Activated T-cell treated with anti-CD3 and anti-CD28 coated beads for 4 hours (primary cell): Measurements from ENCODE around the gene DHRS2.
"Not testable (repeated sequence)": the region's sequence is repeated elsewhere in the genome, so short reads cannot be mapped to it uniquely, and the experiment has no call there.

Experiments
- DNase-seq: peaks from one replicate; pipeline ENCODE4 v3.0.0-alpha.2; 2020

The DHRS2 gene

DNA sequence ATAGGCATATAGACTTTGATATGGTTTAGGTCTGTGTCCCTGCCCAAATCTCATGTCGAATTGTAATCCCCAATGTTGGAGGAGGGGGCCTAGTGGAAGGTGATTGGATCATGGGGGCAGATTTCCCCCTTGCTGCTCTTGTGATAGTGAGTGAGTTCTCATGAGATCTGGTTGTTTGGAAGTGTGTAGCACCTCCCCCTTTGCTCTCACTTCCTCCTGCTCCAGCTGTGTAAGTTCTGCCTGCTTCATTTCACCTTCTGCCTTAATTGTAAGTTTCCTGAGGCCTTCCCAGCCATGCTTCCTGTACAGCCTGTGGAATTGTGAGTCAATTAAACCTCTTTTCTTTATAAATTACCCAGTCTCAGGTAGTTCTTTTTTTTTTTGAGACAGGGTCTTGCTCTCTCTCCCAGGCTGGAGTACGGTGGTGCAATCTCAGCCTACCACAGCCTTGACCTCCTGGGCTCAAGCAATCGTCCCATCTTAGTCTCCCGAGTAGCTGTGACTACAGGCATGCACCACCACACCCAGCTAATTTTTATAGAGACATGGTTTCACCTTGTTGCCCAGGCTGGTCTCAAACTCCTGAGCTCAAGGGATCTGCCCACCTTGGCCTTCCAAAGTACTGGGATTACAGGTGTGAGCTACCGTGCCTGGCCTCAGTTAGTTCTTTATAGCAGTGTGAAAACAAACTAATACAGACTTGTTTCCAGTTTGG is 1.3 kb upstream of the DHRS2 start:
- DNase-seq: not testable (repeated sequence)

DNA sequence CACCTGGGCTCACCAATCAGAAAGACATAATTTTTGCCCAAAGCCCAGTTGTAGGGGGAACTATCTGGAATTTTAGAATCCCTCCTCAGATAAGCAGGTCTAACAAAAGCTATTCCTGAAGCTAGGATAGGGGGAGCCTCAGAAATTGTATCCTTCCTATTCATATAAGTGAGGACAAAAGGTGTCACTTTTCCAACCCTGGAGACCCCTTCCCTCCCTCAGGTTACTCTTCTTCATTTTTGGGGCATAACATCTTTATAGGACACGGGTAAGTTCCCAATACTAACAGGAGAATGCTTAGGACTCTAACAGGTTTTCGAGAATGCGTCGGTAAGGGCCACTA is 1.1 kb downstream of the DHRS2 start:
- not testable (repeated sequence) for DNase-seq

DNA sequence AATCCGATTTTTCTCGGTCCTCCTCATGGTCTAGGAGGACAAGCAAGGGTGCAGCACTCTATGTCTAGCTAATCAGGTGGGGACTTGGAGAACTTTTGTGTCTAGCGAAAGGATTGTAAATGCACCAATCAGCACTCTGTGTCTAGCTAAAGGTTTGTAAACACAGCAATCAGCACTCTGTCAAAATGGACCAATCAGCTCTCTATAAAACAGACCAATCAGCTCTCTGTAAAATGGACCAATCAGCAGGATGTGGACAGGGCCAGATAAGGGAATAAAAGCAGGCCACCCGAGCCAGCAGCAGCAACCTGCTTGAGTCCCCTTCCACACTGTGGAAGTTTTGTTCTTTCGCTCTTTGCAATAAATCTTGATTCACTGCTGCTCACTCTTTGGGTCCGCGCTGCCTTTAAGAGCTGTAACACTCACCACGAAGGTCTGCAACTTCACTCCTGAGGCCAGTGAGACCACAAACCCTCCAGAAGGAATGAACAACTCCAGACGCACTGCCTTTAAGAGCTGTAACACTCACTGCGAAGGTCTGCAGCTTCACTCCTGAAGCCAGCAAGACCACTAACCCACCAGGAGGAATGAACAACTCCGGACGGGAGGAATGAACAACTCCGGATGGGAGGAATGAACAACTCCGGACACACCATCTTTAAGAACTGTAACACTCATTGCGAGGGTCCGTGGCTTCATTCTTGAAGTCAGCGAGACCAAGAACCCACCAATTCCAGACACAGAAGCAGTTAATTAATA is 1.7 kb downstream of the DHRS2 start:
- not testable (repeated sequence) for DNase-seq

DNA sequence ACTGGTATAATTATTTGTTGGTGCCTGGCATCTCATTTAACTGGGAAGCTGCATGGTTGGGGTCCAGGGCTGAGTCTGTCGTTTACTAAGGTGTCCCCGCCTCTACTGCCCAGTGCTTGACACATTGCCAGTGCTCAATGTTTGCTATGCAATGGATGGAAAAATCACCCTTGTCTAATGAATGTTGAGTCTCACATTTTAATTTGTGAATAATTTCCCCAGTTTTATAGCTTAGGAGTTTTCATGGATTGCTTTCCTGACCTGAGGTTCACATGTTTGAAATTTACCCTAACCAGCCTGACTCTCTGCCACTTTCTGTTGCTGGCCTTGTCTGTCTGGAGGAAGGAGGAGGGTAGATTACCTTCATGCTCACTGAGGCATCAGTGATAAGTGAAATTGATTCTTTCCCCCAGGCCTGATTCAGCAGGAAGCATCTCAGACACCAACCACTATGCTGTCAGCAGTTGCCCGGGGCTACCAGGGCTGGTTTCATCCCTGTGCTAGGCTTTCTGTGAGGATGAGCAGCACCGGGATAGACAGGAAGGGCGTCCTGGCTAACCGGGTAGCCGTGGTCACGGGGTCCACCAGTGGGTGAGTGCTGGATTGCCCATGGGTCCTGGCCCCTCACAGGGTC is 2.4 kb downstream of the DHRS2 start:
- DNase-seq: no peak

DNA sequence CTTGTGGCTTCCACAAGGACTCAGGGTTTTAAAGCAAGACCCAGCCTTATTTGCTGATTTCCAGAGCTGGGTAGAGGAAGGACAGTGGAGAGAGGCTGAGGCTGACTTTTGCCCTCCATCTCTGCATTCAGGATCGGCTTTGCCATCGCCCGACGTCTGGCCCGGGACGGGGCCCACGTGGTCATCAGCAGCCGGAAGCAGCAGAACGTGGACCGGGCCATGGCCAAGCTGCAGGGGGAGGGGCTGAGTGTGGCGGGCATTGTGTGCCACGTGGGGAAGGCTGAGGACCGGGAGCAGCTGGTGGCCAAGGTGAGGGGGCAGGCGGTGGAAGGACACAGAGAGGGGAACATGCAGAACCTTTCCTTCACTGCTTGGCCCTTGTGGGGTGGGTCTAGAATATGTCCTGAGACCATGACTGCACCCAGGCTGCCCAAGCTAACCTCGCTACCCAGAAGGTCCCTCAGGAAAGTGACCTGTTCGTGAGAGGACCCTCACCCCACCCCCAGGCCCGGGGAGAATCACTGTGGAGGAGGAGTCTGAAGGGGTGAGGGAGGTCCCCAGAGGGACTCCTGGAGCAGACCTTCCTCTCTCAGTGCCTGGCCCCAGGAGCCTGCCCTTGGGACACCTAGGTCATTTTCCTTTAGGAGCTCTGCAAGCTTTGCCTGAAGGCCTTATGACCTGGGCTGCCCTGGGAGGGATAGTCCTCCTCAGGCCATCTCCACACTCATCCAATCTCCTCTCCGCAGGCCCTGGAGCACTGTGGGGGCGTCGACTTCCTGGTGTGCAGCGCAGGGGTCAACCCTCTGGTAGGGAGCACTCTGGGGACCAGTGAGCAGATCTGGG is 3.1 kb downstream of the DHRS2 start:
- no peak for DNase-seq

DNA sequence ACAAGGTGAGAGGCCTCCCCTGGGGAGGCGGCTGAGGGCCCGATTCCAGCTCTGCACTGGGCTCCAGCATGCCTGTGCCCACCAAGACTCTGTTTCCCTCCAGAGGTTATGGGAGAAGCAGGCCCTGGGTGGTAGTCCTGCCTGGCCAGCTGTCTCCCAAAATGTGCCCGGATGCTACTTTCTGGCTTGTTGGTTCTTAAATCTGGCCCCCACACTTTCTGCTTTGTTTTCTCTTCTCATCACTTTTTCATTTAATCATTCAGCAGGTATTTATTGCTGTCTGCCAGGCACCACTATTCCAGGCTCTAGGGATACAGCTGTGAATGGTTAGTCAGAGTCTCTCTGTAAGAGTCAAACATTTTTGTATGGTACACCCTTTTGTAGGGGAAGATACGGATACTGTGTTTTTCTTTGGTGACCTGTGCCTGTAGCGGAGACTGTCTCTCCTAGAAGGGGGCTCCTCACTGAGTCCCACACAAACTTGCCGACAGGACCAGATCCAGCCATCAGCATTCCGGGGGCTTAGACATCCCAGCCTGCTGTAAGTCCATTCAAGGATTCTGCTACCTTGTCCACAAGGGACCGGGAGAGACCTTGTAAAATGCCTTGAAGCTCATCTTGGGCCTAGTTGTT is 3.8 kb downstream of the DHRS2 start:
- no peak for DNase-seq

DNA sequence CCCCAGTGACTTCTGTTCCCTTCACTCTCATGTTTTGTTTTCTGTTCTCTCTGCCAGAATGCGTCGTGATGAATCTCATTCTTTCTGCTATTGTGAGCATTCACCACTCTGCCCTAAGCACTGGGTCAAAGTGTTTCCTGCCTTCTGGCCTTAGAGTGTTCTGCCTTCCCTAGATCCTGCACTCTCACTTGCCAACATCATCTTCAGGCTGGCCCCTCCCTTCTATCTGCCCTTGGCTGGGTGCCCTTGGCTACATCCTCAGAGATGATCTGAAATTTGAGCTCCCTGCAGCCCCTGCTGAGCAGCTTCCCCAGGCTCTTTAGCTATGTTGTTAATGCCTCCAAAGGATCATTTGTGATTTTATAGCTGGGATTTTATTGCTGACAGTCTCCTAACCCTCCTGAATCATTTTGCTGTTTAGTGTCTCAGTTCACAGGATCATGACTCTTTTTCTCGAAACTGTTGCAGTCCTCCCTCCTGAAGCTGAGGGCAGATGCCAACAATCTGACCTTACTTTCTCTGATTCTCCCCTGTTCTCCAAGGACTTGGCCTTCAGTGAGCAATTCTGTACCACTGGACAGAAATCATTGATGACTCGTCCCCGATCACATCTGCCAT is 4.5 kb downstream of the DHRS2 start:
- no peak for DNase-seq

DNA sequence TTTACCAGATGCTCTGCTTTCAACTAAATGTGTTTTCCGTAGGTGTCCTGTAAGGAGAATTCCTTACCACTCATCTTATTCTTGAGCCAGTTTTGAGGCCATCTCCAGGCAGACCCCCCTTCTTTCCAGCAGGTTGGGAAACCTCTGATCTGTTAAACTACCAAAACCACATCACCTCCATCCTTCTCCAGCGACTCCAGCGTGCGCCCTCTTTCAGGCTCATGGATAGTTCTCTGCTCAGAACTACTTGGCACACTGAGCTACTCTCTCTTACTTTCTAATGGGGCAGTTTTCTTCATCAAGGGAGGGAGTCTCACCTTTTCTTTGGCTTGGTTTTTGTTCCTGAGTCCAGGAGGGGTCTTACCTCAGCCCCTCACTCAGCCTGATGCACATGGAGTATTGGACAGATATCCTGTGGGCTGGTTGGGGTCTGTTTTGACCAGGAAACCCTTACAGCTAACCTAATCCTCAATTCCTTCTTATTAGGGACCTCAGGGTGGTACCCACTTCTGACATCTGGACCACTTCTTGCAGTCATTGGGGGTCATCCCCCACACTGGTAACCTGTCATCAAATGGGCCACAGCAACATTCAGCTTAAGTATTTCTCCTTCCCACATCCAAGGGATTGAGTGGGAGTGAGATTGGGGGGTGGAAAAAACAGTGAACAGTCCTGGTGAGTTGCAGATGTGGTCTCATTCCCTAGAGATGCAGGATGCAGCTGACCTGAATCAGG is 5.2 kb downstream of the DHRS2 start:
- no peak for DNase-seq

DNA sequence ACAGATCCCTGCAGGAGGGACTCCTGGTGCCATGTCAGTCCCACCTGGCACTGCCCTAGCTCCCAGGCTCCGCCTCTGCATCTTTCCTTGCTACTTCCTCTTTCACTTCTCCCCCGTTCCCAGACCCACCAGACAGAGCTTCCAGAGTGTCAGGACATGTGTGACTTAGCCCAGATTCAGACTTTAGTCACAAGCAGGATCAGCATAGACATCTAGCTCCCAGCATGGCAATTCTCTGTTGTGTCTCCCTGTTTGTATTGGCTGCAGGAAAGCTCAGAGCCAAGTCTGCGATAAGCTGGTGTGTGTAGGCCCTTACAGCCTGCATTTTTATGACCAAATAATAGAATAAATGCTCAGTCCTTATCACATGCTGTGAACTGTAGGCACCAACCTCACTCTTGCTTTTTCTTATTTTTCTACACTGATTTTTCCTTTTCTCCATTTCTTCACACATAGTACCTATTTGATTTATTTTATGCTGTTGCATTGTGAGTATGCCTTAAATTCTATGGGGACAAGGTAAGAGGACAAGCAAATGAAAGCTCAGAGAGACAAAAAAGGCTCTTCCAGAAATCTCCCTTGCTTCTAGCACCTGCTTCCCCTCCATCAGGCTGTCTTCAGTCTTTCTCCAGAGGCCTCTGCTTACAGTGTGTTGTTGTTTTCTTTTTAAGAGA is 5.9 kb downstream of the DHRS2 start:
- DNase-seq: no peak

DNA sequence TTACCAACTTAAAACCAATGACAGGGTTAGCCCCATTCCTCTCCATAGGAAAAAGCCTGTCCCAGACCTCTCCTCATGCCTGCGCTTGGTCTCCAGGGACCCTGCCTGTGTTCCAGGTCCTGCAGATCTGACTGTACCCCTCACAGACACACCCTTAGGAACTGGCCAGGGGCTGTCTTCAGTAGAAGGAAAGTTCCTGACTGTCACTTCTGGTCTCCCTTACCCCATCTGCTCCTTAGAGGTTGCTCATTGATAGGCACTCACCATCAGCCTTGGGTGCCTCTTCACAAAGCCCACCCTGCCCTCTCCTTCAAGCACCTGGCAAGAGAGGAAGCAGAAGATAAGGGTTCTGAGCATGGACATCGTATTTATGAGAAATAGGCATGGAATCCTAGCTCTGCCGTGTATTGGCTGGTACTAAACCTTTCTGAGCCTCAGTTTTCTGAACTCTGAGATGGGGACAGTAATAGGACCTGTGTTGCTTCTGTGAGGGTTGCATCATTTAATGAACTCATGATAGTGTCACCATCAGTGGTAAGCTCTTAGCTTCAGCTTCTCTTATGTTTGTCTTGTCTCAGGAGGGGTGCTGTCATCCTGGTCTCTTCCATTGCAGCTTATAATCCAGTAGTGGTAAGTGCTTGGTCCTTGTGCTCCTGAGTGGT is 7.5 kb downstream of the DHRS2 start:
- DNase-seq: no peak

DNA sequence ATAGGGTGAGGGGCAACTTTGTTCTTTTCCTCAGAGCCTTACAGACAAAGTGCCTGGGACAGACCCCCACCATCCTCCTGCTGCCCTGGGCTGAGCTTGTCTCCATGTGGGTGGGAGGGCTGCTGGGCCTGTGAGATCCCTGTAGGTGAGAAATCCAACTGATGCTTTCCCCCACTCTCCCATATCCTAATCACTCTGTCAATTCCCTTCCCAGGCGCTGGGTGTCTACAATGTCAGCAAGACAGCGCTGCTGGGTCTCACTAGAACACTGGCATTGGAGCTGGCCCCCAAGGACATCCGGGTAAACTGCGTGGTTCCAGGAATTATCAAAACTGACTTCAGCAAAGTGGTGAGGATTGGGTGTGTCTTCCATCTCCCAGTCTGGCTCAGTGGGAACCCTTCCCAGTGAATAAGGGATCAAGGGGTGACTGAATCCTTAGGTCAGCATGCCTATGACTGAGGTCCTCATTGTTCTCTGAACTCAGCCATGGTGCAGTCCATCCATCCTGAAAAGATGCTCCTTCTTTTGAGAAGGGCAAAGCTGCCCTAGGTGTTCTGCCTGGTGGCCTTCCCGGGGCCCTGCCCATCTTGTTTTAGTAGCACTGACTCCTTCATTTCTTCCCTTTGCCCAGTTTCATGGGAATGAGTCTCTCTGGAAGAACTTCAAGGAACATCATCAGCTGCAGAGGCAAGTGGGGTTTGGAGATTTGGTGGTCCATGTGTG is 8.2 kb downstream of the DHRS2 start:
- DNase-seq: no peak

DNA sequence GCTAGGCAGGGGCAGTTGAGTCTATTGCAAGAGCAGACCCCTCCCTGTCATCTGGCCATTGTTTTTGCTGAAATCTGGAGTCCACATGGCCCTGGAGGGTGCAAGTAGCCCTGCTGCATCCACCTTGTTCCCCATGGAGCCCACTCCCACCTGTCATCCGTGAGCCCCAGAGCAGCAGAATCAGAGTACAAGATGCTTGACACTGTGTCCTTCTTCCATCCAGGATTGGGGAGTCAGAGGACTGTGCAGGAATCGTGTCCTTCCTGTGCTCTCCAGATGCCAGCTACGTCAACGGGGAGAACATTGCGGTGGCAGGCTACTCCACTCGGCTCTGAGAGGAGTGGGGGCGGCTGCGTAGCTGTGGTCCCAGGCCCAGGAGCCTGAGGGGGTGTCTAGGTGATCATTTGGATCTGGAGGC is 8.8 kb downstream of the DHRS2 start:
- no peak for DNase-seq

DNA sequence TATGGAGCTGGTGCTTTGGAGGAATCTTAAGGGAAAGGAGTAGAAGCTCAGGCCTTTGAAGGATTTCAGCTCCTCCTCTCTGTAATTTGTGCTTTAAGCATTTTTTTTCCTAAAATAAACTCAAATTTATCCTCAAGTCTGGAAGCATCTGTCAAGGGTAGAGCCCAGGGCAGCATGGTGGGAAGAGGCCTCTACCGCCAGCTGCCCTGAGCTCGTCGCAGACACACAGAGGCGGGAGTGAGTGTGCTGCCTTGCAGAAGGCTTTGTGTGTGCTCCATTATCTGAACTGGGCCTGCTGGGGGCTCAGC is 9.3 kb downstream of the DHRS2 start:
- no peak for DNase-seq

DNA sequence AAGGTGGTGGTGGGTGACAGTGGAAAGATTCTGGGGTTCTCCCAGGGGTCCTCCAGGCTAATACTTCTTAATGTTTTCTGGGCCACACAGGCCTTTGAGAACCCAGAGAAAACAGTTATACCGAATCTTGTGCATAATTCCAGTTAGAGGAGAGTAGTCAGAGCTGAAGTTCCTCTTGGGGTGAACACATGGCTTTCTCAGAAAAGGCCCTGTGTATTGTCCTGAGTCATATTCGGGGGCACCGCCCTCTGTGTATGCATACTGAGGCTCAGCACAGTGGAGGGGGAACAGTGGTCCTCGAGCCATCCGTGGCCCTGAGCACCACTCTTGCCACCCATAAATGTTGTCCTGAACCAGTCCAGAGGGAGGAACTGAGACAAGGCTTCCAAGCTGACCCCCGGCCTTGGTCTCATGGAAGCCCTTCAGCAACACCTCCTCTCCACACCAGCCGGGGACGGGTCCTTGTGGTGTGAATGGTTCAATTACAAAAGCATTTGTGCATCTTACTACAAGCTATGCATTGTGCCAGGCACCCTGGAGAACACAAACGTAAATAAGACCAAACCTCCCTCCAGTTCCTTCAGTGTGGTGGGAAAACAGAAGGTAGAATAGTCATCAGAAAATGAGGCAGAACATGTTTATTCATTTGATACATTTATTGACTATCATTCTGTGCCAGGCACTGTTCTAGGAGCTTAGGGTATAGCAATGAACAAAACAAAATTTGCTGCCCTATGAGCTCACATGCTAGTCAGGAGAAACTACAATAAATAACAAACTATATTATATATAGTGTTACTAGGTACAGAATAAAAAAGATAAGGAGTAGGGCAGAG is 9.9 kb downstream of the DHRS2 start:
- no peak for DNase-seq

DNA sequence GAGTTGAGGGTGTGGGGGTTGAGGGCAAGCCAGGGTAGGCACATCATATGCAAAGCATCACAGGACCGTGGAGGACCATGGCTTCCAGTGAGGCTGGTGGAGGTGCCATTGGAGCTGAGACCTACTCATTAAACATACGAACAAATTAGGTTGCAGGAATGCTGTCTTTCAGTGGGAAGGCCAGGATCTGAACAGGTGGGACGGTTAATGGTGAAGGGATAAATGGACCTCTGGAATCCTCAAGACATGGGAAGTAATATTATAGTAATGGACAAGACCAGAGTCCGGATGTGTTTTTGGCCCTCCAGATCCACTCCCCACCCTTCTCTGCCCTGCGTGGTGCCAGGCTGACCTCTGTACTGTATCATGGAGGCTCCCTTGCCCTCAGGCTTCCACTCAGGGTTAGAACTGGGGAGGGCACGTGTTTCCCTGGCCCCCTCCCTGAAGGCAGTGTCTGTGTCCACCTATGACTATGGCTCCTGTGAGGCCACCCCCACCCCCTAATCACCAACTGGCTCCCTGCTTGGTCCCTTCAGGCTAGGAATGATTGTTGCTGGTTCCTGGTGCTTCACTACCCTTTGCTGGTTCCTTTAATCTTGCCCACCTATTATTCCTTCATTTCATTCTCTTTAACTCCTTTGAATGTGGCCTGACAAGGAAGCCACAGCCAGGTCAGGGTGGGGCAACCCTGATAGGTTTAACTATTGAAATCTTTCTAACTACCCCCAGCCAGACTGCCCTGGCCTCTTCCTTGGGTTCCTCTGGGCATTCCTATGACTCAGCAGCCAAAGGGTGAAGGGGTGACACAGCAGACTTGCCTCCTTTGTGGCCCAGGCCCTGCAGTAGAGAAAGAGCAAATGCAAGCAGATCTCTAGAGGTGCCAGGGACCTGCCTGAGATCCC is 10.7 kb downstream of the DHRS2 start:
- no peak for DNase-seq

DNA sequence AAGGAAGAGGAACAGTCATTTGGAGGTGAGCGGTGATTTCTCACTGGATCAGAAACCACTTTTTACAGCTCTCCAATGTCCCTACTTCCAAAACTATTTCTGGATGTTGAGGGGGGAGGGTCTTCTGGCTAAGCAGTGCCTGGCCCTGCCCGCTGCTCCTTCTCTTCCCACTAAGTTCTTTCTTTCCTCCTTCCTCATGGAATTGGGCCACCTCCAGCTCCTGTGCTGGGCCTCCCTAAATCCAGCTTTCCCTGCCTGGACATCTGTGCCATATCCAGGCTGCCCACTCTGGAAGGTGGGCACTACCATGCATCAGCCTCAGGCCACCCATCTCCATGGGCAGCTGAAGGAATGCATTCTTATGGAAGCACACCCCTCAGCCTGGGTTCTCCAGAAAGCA is 11.5 kb downstream of the DHRS2 start:
- no peak for DNase-seq

DNA sequence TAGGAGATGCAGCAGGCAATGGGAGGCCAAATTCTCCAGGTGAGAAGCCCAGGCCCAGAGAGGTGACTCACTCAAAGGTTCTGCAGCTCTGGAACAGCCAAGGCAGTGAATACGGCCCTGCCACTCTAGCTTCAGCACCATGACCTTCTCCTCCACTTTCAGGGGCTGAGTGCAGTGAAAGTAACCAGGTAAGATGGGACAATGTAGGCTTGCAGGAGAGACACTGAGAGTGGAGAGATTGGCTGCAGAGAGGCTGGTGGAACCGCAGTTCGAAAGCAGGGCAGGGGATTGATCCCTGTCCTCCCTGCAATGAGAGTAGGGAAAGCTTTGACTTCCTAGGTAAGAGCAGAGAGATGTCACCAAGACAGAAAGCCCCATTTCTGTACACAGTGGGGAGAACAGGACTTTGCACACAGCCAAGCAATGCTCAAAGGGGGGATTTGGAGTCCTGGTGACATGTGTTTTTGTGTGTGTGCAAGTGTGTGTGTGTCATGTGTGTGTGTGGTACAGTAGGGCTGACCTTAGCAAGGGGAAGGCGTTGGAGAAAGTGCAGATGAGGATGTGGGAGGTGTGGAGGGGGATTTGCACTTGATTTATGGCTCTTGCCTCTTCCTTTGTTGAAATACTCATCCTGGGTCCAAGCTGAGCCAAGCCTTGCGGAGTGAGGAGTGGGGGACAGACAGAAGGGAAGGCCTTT is 12.7 kb downstream of the DHRS2 start:
- no peak for DNase-seq
